Panc1 (cell line): ENCODE data around the gene TNIK. TPM values are rescaled to one million over a fixed set of nuclear protein-coding genes. Genes with fewer than 3 reads are reported as not detected.

Source experiments
- ATAC-seq: fragments of 200-7000 bp; cut with Tn5 transposase; 2 replicates; pipeline ENCODE4 v1.9.1; 2020; ENCODE audit warnings: mild to moderate bottlenecking, moderate library complexity
- BruUV-seq: library from RNA; stranded (reverse); fragments of 400-500 nt; replicated peaks from 2 replicates; lab custom pipeline; 2021; lab: Mats Ljungman, UMichigan
- CTCF ChIA-PET: fragments of 300-600 bp; sonication (Branson Sonifier 250); formaldehyde crosslinking; loops from one replicate; lab custom pipeline; 2022; ENCODE audit warnings: antibody characterized with exemption; lab: Charles Lee
- POLR2A ChIA-PET: fragments of 300-600 bp; sonication (Branson Sonifier 250); formaldehyde crosslinking; loops from one replicate; lab custom pipeline; 2022; ENCODE audit warnings: antibody characterized with exemption; lab: Charles Lee
- DNase-seq: peaks from one replicate; pipeline ENCODE4 v3.0.0-alpha.2; 2010; ENCODE audit warnings: low read depth, low spot score
- H3K27ac ChIP-seq: 2 replicates; pipeline ENCODE4 v1.5.1; 2011; ENCODE audit warnings: mild to moderate bottlenecking, low read length, inconsistent platforms
- H3K27me3 ChIP-seq: fragments of 200-500 bp; sonication (Bioruptor generic); 2 replicates; pipeline ENCODE4 v1.6.0; 2014; ENCODE audit warnings: low read length, inconsistent platforms; ENCODE audit not compliant: control insufficient read depth, insufficient read depth
- H3K36me3 ChIP-seq: fragments of 200-500 bp; sonication (Bioruptor generic); 2 replicates; pipeline ENCODE4 v1.5.1; 2014; ENCODE audit warnings: inconsistent platforms, mild to moderate bottlenecking, low read length, moderate library complexity; ENCODE audit not compliant: control insufficient read depth, insufficient read depth
- H3K4me1 ChIP-seq: 2 replicates; pipeline ENCODE4 v1.5.1; 2011; ENCODE audit warnings: inconsistent platforms, mild to moderate bottlenecking, low read length, moderate library complexity; ENCODE audit not compliant: control insufficient read depth, insufficient read depth
- H3K4me3 ChIP-seq, 2 experiments: 2 replicates each; pipeline ENCODE4 v1.5.1; 2011 to 2012; ENCODE audit warnings: low read depth in 2 of 2, low read length in 2 of 2, mild to moderate bottlenecking in 2 of 2, inconsistent platforms in 1 of 2, moderate library complexity in 1 of 2
- H3K9me3 ChIP-seq: fragments of 200-500 bp; sonication (Bioruptor generic); 2 replicates; pipeline ENCODE4 v1.5.1; 2014; ENCODE audit warnings: low read depth, mild to moderate bottlenecking, inconsistent platforms, low read length, moderate library complexity; ENCODE audit not compliant: control insufficient read depth, insufficient read depth
- POLR2AphosphoS5 ChIP-seq: IDR thresholded peaks from 2 replicates; pipeline ENCODE4 v1.6.1; 2012; ENCODE audit warnings: mild to moderate bottlenecking, low read depth, low read length, moderate library complexity
- REST ChIP-seq, 2 experiments: IDR thresholded peaks; 2 replicates each; pipeline ENCODE4 v1.6.1; 2011 to 2012; ENCODE audit warnings: low read depth in 2 of 2, control low read depth in 1 of 2, low read length in 1 of 2, mild to moderate bottlenecking in 1 of 2, moderate library complexity in 1 of 2; ENCODE audit not compliant: insufficient read depth in 1 of 2
- SIN3A ChIP-seq: IDR thresholded peaks from 2 replicates; pipeline ENCODE4 v1.6.1; 2012; ENCODE audit warnings: low read depth, mild to moderate bottlenecking, low read length, moderate library complexity, borderline replicate concordance; ENCODE audit not compliant: insufficient read depth
- TCF7L2 ChIP-seq: IDR thresholded peaks from 2 replicates; pipeline ENCODE4 v1.6.1; 2011; ENCODE audit warnings: mild to moderate bottlenecking, low read depth, low read length, inconsistent platforms
- in situ Hi-C: cut with HindIII; loops from 2 replicates; pipeline ENCODE4 v1.10.0; 2016; ENCODE audit warnings: low sequenced_read_pairs, low pct_unique_long_range_greater_than_20kb
- intact Hi-C: fragments of 100-400 bp; cut with micrococcal nuclease; formaldehyde crosslinking; loops from one replicate; pipeline ENCODE4 v1.10.0; 2022; ENCODE audit not compliant: unreplicated experiment
- total RNA-seq: library from RNA; stranded (reverse); gene quantifications from one replicate; pipeline ENCODE4 v1.2.1, GENCODE V29; 2021; ENCODE audit not compliant: unreplicated experiment
- TF ChIP-seq, protein P1 (sequence below): fragments of 450-650 bp; IDR thresholded peaks from 2 replicates; pipeline ENCODE4 v1.5.1; 2017; ENCODE audit warnings: mild to moderate bottlenecking

The TNIK gene
- total RNA-seq, 1 experiment from 2014 or later = 1.9 TPM

DNA sequence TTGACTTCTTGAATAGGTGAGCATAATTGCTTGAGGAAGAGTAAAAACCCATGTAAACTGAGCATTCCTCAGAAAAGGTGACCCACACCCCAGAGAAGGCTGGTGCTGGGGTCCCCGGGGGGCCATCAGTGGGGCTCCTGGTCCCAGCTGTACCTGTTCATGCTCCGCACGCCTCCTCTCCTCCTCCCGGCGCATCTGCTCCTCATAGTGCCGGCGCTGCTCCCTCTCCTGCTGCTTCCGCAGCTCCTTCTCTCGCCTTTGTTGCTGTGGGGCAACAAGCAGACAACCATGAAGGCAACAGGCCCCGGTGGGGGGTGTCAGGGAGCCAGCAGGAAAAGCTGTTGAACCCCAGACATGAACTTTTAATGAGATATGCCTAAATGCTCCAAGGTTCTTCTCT is 320.0 kb downstream of the TNIK start:
- DNase-seq (no peak), ATAC-seq (no peak)
- Histone ChIP-seq H3K36me3 (no peaks in the 10 kb centered on the region), H3K27me3 (peaks cover 8% of the 10 kb centered on the region; the same call in 1 of the 2 replicates), H3K27ac (no peak overlapping the region), H3K4me3 (no peak overlapping the region), H3K4me1 (no peaks in the 10 kb centered on the region), H3K9me3 (no peaks in the 10 kb centered on the region)
- intact Hi-C loops (no loop called here), in situ Hi-C loops (no loop called here)
- no TSS peak for BruUV-seq
- ChIA-PET POLR2A (no interaction called here), CTCF (no interaction called here)
- TF ChIP-seq REST (IDR thresholded peaks at IDR 0.05; ENCODE audit: insufficient read depth in 1 of 2, low read depth in 2 of 2, low read length in 1 of 2) (no peak), POLR2AphosphoS5 (no peak), SIN3A (no peak), TCF7L2 (no peak)
- TF ChIP-seq, protein P1, sequence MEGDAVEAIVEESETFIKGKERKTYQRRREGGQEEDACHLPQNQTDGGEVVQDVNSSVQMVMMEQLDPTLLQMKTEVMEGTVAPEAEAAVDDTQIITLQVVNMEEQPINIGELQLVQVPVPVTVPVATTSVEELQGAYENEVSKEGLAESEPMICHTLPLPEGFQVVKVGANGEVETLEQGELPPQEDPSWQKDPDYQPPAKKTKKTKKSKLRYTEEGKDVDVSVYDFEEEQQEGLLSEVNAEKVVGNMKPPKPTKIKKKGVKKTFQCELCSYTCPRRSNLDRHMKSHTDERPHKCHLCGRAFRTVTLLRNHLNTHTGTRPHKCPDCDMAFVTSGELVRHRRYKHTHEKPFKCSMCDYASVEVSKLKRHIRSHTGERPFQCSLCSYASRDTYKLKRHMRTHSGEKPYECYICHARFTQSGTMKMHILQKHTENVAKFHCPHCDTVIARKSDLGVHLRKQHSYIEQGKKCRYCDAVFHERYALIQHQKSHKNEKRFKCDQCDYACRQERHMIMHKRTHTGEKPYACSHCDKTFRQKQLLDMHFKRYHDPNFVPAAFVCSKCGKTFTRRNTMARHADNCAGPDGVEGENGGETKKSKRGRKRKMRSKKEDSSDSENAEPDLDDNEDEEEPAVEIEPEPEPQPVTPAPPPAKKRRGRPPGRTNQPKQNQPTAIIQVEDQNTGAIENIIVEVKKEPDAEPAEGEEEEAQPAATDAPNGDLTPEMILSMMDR = no peak

GRCh38 chr3:171138027-171138426 is 322.2 kb downstream of the TNIK start:
- TF ChIP-seq REST (IDR thresholded peaks at IDR 0.05; ENCODE audit: insufficient read depth in 1 of 2, low read depth in 2 of 2, low read length in 1 of 2) (no peak), POLR2AphosphoS5 (no peak), TCF7L2 (no peak), SIN3A (no peak)
- TF ChIP-seq, protein P1 = no peak
- ChIA-PET POLR2A (no interaction called here), CTCF (no interaction called here)
- ATAC-seq = no peak
- no peak overlapping the region for H3K4me3 ChIP-seq
- H3K27me3 ChIP-seq = peaks cover 8% of the 10 kb centered on the region; the same call in 1 of the 2 replicates
- BruUV-seq = no TSS peak
- in situ Hi-C loops (no loop called here), intact Hi-C loops (no loop called here)
- no peak overlapping the region for H3K27ac ChIP-seq
- H3K4me1 ChIP-seq = no peaks in the 10 kb centered on the region
- no peaks in the 10 kb centered on the region for H3K36me3 ChIP-seq
- H3K9me3 ChIP-seq = no peaks in the 10 kb centered on the region
- no peak for DNase-seq
